Measurements from ENCODE around the gene SCNN1B.

SCNN1B gene

DNA sequence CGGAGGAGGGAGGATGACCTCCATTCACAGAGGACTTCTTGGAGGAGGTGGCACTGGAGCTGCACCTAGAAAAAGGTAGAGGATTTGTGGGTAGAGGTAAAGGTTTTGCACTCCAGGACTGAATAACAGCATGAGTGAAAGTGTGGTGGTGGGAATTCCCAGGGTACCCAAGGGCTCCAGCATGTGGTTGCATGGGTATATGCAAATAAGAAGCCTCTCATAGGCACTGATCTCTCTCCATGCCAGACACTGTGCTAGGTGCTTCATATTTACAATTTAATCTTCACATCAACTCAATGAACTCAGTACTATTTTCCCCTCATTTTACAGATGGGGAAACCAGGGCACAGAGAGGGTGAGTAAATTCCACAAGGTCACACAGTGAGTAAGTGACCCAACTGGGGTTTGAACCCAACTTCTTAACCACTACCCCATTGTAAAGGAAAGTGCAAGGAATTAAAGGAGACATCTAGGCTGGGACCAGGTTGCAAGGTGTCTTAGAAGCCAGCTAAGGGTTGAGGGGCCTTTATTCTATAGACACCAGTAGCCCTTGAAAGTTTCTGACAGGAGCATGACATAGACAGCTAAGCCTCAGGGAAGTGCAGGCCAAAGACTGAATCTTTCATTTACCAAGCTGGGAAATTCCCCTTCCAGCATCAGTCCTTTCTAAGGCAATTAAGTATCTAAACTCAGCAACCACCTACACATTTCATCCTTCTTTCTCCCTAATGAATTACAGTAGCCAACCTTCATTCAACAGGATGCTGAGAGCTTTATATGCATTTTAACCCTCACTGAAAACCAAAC is 21.3 kb downstream of the SCNN1B start:
- DNase-seq, result no peak

DNA sequence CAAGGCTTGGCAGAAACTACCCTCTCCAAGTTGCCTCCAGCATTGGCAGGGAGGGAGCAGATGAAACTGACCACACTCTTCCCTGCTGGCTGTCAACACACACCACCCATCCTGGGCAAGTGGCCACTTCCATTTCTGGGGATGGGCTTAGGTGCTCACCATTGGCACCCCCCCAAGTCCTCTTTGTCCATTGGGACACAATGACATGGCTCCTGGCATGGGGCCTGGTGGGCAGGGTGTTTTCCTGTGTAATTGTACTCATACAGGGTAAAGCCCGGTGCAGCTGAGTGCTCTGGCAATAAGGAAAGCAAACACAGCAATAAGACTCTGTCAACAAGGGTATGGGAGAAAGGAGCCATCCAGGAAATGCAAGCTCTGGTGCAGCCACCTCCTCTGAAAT is 22.6 kb downstream of the SCNN1B start:
- no peak for DNase-seq

DNA sequence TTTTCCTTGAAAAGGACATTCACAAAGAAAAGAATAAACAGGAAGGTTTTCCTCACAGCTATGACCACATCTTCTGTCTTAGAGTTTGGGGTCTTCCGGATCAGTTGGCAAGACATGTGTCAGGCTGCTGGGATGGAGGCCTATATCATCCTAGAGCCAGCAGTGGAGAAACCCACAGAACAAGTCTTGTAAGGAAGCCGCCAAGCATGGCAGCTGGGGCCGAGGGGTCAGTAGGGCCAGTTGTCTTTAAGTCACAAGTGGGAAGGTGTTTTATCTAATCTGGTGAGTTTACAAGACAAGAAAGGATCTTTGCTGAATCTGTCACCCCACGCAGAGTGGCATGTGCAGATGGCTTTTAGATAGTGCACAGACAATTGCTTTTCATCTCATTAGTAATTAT is 25.7 kb downstream of the SCNN1B start:
- DNase-seq, result no peak

DNA sequence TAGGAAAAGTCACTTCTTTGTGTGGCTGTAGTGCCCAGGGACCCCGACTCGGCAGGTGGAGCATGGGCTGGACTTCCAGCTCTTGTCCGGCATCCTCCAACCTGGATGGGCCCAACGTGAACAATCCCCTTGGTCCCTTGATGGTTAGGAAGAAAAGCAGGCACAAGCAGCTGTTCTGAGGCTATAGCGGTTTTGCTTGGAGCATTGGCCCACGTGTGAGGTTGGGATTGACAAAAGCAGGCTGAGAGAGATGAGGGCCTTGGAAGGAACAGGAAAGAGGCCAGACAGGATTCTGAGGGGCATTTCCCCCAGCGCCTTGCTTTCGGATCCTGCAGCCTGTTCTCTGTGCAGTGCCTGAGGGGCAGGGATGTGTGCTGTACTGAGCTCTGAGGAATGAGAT is 28.1 kb downstream of the SCNN1B start:
- no peak for DNase-seq

DNA sequence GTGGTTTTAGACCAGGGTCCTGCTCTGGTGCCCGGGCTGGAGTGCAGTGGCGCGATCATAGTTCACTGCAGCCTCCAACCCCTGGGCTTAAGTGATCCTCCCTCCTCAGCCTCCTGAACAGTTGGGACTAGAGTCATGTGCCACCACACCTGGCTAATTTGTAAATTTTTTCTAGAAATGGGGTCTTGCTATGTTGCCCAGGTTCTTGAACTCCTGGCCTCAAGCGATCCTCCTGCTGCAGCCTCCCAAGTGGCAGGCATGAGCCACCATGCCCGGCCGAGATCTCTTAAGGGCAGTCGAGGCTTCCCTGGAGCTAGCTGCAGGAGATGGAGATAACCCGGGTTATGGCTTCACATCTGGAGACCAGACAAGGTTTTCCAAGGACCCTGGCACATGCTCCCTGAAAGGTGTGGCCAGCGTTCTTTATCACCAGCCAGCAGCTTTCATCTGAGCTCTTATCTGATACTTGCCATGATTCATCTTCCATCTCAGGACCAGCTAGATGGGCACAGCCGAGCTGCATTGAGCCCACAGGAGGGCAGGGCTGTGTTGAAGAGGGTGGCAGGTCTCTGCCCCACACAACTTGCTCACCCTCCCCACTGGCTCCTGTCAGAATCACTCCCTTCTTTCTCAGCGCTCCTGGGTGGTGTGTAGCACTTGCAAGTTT is 28.6 kb downstream of the SCNN1B start:
- no peak for DNase-seq

DNA sequence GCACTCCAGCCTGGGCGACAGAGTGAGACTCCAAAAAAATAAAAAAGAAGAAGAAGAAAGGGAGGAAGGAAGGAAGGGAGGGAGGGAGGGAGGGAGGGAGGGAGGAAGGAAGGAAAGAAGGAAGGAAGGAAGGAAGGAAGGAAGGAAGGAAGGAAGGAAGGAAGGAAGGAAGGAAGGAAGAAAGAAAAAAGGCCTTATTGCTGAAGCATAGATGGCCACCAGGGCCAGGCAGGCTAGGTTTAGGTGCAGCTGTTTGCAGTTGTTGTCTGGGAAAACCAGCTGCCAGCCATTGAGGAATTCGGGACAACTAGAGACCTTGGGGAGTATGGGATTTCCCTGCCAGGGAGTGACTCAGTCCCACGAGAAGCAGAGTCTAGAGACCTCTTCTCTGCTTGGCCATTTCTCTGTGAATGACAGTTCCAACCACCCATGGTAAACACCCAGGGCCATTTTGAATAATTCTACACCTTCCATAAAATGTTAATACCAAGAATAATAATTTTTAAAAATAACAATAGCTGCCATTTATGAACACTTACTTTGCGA is 31.0 kb downstream of the SCNN1B start:
- DNase-seq, result no peak

DNA sequence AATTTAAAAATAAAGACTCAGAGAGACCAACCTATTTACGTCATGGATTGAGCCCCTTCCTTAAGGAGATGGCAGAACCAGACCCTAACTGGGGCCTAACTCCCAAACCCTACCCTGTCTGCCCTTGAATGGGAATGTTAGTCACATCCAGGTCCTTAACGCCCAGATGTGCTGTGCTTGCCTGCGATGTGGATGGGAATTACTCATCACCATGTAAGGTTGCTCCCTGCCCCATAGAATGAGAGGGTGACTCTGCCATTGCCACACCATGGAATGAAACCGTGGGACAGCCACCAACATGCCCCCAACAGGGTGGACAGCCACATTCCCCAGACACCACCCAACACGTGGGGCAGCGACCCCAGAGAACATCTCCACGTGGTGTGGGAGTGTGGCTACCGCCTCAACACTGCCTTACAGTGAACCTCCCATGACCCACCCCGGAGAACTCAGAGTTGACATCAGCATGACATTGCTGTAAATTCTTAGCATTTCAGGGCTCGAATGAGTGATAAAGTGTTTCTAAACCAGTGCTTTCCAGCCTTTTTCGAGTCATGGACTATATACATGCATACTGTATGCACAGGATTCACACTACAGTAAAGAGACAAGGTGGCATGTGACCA is 31.8 kb downstream of the SCNN1B start:
- DNase-seq, result no peak

DNA sequence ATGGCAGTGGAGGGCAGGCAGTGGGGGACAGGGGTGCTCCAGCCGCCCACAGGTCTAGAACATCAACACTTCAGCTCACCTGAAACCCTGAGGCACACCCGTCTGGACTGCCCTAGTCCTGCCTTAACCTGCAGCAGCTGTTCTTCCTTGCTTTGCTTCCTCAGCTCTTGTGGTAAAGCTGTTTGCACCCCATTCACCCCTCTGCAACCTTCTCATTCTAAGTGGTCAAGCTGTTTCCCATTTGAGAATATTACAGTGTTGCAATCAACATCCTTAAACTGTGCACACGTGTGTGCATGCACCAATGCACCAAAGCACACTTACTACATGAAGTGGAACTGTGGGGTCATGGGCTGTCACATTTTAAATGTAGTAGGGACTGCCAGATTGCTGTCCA is 32.4 kb downstream of the SCNN1B start:
- DNase-seq, result no peak

DNA sequence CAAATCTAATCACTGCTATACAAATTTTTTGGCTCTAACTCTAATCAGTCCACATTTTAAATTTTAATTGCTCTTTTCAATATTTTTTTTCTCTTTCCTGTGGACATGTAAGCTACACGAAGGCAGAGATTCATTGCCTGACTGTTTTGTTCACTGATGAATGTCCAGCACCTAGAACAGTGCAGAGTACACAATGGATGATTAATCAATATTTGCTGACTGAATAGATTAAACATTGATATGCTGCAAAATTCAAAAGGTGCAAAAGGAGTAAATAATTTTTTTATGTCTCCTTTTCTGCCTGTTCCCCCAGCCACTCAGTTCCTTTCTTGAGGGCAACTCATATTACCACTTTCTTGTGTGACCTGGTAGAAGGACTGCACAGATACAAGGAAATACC is 32.8 kb downstream of the SCNN1B start:
- no peak for DNase-seq

DNA sequence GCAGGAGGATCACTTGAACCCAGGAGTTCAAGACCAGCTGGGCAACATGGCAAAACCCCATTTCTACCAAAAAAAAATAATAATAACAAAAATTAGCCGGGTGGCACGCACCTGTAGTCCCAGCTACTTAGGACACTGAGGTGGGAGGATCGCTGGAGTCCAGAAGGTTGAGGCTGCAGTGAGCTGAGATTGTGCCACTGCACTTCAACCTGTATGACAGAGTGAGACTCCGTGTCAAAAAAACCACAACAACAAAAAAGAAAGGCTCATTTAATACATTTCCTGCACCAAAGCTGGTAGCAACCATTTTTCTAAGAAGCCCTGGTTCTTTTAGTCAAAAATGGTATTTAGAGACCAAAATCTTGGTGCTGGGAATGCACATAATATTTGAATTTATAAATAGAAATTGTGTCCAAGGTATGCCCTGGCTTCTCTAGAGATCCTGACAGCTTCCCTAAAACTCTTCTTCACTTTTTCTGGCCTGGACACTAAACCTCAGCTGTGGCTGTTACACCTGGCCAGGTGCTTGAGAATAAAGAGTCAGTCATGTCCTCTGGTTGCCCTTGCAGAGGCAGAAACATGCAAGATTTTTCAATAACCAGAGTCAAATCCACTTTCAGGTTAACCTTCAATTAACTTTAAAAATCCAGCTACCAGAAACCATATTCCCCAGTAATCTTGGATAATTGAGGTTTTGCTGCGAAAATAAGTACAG is 35.9 kb downstream of the SCNN1B start:
- DNase-seq, result no peak

DNA sequence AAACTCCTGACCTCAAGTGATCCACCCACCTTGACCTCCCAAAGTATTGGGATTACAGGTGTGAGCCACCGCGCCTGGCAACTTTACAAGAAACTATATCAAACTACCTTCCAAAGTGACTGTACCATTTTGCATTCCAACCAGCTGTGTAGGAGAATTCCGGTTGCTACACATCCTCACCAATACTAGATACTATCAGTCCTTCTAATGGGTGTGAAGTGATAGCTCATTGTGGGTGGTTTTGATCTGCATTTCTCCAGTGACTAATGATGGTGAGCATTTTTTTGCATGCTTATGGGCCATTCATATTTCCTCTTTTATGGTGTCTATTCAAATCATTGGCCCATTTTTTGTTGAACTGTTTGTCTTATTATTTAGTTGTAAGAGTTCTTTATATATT is 37.7 kb downstream of the SCNN1B start:
- no peak for DNase-seq

DNA sequence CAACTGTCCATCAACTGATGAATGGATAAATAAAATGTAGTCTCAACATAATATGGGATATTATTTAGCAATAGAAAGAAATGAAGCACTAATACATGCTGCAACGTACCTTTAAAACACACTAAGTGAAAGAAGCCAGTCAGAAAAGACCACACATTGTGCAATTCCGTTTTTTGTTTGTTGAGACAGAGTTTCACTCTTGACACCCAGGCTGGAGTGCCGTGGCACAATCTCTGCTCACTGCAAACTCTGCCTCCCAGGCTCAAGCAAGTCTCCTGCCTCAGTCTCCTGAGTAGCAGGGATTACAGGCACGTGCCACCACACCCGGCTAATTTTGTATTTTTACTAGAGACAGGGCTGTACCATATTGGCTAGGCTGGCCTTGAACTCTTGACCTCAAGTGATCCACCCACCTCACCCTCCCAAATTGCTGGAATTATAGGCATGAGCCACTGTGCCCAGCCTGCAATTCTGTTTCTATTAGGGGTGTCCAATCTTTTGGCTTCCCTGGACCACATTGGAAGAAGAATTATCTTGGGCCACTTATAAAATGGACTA is 40.1 kb downstream of the SCNN1B start:
- no peak for DNase-seq

DNA sequence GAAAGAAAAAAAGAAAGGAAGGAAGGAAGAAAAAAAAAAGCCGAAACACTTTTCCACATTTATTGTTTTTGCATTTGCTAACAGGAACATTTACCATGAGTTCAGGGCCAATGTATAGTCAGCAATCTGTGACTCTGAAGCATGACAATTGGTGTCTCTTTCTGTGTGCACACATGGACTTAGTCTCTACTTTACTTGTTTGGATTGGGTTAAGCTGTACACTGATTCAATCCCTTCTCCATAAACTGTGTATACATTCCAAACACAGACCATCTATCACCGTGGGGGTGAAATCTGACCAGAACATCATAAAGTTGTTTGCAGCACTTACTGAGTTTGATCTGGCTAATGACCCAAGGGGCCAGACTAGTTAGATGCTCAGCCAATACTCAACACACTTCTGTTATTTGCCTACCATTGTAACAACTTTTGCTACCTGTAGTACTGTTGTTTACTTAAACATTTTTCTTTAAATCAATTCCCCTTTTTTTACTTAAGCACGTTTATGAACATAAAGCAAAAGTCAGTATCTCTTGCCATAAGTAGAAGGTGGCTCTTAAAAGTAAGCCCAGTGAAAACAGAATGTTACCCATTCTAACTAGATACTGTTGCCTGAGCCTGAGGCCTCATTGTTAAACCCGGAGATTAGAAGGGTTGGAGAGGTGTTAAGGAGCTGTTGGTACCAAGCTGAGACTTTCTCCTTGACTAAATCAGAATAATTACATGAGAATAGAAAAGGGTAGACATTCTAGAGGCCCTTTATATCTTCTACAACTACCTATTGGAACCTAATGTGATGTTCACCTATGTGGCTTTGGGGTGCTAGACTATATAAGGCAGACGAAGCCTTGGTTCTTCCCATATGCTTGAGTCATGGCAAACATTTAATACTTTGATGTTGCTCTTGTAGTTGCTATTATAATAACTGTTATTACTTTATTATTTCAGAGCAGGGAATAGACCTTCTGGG is 41.8 kb downstream of the SCNN1B start:
- no peak for DNase-seq

DNA sequence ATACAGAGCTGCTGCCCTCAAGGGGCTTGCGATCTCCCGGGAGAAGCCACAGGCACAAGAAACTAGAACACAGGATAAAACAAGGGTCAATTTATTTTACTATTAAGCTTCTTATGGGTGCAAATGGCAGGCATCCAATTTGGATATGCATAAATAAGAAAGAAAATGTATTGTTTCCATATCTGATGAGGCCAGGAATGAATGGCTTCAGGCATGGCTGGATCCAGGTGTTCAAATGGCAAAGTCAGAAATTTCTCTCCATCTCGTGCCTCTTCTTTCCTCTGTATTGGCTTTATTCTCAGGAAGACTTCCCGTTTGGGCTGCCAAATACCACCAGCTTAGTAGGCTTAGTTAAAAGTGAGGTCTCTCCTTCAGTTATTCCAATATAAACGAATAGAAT is 43.1 kb downstream of the SCNN1B start:
- no peak for DNase-seq

DNA sequence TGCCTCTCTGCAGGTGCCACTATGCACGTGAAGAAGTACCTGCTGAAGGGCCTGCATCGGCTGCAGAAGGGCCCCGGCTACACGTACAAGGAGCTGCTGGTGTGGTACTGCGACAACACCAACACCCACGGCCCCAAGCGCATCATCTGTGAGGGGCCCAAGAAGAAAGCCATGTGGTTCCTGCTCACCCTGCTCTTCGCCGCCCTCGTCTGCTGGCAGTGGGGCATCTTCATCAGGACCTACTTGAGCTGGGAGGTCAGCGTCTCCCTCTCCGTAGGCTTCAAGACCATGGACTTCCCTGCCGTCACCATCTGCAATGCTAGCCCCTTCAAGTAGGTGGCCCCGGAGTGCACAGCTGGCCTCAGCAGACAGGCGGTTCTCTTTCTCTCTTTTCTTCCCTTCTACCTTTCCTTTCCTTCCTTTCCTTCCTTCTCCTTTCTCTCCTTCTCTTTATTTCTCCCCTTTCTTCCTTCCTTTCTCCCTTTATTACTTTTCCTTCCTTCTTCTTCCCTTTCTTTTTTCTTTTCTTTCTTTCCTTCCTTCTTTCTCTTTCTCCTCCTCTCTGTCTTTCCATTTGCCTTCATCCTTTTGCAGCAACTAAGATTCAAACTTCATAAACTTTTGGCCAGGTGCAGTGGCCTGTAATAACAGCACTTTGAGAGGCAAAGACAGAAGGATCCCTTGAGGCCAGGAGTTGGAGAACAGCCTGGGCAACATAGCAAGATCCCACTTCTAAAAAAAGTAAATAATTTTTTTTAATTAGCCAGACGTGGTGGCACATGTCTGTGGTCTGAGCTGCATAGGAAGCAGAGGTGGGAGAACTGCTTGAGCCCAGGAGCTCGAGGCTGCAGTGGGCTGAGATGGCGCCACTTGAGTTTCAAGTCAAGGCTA is 46.7 kb downstream of the SCNN1B start:
- DNase-seq, result no peak

DNA sequence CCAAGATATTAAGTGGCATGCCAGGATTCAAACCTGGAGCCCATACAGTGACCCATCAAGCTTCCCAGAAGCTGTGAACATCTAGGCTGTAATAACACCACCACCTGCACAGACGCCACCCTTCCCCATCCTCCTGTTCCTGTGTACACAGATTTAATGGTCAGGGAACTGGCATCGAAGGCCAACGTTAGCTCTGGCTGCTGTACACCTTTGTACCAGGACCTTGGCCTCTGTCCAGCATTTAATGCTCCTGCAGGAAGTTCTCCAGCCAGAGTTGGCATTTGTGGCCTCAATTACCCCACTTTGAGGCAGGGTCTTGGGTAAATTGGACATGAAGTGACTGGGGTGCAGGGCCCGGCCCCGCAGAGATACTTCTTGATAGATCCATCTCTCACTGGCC is 49.3 kb downstream of the SCNN1B start:
- DNase-seq, result no peak

DNA sequence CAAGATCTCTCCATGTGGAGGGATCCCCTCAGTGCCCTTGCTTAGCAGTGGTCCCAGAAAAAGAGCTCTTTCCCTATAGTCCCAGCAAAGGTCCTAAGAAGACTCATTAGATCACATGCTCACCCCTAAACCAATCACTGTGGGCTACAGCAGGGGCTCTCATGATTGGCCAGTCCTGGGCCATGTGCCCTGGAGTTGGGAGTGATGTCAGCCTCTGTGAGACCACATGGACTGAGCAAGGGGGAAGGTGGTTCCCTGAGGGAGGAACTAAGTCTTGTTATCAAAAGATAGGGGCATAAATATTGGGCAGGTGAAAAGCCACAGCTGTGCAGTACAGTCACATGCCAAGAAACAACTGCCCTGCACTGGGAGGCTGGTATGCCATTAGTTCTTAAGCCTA is 51.3 kb downstream of the SCNN1B start:
- no peak for DNase-seq

DNA sequence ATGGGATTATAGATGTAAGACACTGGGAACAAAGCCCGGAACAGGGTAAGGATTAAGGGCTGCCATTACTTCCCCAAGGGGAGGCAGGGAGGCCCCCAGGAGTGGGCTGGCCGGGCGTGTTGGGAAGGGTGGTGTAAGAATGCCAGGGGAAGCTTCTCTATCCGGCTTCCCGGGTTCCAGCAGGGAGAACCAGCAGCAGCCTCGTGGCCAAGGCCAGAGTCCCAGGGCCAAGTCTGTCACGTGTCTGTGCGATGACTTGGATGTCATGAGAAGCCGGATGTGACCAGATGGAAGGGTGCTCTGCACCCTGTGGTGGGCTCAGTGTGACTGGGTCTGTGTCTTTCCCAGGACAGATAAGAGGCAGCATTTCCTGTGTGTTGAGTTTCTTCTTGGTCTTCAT is 52.1 kb downstream of the SCNN1B start:
- no peak for DNase-seq

DNA sequence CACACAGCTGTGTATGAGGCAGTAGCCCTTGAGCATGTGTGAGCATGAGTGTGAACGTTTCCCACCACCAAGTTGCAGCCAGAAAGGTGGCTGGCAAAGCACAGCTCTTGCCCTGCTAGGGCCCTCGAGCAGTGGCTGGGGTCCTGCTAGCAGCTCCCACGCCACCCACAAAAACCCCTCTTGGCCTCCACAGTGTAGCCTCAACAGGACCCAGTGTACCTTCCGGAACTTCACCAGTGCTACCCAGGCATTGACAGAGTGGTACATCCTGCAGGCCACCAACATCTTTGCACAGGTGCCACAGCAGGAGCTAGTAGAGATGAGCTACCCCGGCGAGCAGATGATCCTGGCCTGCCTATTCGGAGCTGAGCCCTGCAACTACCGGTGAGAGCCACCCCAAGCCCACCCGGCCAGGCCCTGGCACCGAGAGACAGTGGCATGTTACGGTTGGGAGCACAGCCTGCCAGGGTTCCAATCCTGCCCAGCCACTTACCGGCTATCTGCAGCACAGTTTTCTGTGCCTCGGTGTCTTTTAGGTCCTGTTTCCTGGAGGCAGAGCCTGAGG is 53.1 kb downstream of the SCNN1B start:
- DNase-seq, result no peak

DNA sequence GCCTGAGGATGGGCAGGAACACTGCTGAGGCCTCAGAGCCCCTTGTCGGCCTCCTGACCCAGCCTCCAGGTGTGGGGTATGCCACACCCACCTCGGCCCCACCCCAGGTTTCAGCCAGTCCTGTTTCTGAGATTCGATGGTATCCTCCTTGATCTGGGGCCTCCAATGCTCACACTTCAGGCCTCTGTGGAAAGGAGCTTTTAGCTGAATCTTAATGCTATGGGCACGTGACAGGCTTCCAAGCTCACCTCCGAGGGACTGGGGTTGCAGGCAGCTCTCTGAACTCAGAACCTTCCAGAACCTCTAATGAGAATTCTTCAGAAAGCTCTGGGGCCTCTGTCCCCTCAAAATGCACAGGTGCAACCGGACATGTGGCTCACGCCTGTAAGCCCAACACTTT is 54.8 kb downstream of the SCNN1B start:
- no peak for DNase-seq
